ENCODE data around the gene IFIT2.
"Not testable (repeated sequence)": the region's sequence is repeated elsewhere in the genome, so short reads cannot be mapped to it uniquely, and the experiment has no call there.

DNA sequence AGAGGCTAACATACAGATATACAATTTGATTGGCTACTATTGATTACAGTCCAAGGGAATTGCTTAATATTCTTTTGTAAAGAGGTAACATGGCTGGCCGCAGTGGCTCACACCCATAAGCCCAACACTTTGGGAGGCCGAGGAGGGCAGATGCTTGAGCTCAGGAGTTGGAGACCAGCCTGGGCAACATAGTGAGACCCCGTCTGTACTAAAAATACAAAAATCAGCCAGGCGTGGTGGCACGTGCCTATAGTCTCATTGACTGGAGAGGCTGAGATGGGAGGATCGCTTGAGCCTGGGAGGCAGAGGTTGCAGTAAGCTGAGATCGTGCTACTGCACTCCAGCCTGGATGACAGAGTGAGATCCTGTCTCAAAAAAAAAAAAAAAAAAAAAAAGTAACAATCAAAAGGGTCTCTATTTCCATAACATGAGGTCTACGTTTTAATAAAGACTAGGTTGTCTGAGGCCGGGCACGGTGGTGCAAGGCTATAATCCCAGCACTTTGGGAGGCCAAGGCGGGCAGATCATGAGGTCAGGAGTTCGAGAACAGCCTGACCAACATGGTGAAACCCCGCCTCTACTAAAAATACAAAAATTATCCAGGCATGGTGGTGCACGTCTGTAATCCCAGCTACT lies 29.8 kb downstream of the IFIT2 start:
- TF ChIP-seq POLR2A (IDR thresholded peaks at IDR 0.05), result not testable (repeated sequence)
- TF ChIP-seq, protein P1, sequence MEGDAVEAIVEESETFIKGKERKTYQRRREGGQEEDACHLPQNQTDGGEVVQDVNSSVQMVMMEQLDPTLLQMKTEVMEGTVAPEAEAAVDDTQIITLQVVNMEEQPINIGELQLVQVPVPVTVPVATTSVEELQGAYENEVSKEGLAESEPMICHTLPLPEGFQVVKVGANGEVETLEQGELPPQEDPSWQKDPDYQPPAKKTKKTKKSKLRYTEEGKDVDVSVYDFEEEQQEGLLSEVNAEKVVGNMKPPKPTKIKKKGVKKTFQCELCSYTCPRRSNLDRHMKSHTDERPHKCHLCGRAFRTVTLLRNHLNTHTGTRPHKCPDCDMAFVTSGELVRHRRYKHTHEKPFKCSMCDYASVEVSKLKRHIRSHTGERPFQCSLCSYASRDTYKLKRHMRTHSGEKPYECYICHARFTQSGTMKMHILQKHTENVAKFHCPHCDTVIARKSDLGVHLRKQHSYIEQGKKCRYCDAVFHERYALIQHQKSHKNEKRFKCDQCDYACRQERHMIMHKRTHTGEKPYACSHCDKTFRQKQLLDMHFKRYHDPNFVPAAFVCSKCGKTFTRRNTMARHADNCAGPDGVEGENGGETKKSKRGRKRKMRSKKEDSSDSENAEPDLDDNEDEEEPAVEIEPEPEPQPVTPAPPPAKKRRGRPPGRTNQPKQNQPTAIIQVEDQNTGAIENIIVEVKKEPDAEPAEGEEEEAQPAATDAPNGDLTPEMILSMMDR (IDR thresholded peaks at IDR 0.05 in 4 of 5, conservative IDR thresholded peaks at IDR 0.05 in 1 of 5), result not testable (repeated sequence)

Data from gastrocnemius medialis (tissue), 4 donors.